Stimulated activated CD4-positive, alpha-beta T cell treated with anti-CD3 and anti-CD28 coated beads, Interleukin-1b, Interleukin-23, amount 100 ng/mL, for 4 hours (primary cell): Measurements from ENCODE around the gene UVRAG.

Source experiments
- DNase-seq, 2 donors: peaks; one replicate each; pipeline ENCODE4 v3.0.0-alpha.2; 2020; ENCODE audit warnings: low read depth in 2 of 2

Gene UVRAG

DNA sequence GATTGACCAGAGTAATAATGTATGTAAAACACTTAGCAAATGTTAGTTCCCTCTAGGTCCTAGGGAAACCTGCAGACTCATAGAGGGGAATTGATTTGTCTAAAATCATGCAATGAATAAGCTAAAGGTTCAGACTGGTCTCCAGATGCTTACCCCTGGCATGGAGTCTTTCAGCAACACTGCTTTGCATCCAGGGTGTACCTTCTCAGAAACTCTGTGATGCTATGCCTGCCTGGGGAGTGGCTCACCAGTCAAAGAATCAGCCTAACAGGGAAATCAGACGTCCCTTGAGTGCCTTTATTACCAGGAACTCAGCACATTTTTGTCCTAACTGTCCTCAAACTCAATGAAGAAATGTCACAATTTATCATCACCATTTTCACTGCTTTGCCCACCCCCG, 5.9 kb upstream of the UVRAG start:
- DNase-seq, result no peak

DNA sequence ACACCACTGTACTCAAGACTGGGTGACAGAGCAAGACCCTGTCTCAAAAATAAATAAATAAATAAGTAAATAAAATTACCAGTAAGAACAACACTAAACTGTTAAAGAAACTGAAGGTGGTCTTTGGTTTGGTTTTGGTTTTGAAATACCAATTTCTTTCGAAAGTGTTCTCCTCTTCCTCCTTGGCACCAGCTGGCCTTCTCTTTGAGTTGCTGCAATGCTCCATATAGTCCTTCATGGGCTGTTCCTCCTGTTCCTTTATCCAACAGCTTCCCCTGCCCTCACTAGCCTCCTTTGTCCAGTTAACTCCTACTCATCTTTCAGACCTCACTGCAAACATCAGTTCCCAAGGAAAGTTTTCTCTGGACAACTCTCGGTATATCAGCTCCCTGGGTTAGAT, 5.0 kb upstream of the UVRAG start:
- DNase-seq, result no peak

DNA sequence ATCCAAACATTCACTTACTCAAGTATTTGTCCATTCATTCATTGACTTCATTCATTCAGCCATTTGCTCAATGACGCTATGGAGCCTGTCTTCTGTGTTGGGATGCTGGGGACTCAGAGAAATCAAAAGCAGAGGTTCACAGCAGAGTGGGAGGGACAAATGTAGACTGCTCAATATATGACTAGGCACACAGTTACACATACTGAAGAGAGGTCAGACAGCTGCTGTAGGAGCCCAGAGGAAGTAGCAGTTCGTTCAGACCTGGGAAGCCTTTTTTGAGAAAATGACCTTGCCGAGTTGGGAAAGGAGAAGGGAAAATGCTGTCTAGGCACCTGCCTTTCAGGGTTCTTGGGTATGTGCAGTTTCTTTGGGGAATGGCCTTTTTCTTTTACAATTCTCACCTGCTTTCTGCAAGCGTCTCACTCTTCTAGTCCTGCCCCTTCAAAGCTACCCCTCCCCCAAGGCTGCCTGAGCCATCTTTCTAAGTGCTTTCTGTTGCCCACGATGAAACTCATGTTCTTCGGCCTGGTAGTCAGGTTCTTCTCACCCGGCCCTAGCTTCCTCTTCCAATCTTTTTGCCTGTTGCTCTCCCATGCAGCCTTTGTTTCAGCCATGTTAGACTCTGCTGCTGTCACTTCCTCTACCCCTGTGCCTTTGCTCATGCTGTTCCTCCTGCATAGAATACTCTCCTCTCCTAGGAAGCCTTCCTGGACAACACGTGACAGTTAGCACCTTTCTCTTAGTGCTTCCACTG, 4.2 kb upstream of the UVRAG start:
- no peak for DNase-seq

DNA sequence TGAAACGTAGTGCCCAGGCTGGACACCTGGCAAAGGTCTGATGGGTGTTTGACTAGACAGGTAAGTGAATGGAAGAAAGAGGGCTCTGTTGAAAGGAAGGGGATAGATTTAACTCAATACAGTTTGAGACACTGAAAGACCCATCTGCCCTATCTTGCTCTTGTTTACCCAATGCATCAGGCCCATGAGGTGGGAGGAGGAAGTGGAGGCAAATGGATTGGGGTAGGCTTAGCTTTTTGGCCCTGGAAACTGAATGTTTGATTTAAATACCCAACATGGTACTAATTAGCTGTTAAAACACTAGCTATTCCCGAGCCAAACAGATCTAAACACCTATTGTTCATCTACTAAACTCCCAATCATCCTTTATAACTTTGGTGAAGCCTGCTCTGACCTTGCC, 3.5 kb upstream of the UVRAG start:
- DNase-seq, result no peak

DNA sequence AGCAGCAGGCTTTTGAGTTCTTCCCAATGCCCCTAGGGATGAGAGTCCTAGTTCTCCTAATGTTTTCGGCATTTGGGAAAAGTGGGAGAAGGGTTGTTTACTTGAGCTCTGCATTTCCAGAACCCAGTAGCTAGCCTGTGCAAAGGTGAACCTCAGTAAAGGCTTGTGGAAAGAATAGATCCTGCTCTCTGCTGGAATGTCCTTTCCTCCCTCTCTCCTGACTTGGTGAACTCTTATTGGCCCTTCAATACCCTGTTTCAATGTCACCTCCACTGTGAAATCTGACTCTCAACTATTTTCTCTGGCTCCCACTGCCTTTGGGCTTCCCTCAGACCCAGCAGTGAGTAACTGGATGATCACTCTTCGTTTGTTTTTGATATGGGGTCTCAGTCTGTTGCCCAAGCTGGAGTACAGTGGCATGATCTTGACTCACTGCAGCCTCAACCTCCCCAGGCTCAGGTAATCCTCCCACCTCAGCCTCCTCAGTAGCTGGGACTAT, 2.4 kb upstream of the UVRAG start:
- no peak for DNase-seq

DNA sequence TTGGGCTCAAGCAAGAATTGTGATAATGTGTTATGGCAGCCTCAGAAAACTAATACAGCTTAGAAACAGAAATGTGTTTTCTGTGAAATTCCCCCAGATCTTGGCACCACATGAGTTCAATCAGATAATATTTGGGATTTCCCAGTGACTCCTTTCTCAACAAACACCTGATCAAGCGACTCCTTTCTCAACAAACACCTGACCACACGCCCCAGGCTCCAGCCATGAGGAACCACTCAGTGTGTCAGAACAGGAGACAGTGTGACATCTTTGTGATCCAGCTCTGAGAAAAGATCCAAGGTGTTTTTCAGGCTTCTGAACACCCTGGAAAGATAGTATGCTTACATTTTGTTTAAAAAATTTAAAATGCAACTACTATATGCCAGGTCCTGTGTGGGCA, 1.9 kb upstream of the UVRAG start:
- no peak for DNase-seq

DNA sequence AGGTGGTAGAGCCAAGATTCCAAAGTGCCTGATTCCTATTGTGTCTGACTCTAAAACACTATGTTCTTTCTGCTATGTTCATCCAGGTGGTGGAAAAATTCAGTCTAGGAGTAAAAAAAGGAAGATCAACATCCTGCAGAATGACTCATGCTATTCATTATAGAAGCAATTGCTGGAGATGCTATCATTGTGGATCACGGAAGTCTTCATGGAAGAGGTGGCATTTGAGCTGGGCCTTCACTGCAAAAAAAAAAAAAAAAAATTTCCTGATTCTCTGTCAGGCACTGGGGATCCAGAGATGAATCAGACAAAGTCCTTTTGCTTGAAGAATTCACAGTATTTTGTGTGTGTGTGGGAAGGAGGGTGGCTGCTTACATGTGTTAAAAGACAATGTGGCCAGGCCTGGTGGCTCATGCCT, 1.4 kb upstream of the UVRAG start:
- DNase-seq, result no peak

DNA sequence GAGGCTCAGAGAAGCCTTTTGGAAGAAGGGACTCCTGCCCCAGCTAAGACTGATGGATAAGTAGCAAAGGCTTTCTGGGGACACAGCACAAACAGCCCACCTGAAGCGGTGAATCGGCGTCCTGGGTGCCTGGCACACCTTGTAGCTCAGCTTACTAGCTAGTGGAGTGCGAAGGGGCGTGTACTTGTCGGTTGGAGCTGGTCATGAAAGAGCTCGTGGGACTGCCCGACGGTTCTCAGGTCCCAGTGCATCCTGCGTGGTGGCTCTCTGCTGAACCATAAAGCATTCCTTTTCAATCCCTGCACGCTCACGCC, 690 bp upstream of the UVRAG start:
- no peak for DNase-seq

DNA sequence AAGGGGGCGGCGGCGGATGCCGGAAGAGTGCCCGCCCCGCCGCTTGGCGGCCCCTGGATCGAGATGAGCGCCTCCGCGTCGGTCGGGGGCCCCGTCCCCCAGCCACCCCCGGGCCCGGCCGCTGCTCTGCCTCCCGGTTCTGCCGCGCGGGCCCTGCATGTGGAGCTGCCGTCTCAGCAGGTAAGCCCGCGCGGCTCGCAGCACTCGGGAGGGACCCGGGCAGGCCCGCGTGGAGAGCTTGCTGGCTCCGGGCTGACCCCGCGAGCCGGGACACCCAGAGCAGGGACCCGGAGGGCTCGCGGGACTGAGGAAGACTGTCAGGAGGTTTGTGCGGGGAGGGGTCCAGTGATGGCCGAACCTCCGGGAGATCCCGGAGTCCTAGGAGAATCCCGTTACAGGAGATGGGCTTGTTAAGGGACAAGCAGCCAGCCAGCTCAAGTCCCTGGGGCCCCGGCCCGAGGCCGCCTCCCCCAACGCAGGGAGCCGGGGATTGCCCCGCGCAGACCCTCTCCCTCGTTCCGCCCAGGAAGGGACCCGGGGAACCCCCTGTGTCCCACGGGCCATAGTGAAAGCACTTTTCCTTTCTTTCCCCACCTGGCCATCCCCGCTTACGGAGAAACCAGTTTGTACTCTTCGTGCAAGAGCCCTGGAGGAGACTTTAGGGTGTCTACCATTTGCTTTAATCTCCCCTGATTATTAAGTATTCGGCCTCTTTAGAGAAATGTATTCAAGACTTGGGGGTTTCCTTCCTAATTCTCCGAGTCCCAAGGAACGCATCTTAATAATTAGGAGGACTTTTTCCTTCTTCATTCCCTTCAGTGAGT, 547 bp downstream of the UVRAG start:
- peak; percentile 6 to 29 for DNase-seq

DNA sequence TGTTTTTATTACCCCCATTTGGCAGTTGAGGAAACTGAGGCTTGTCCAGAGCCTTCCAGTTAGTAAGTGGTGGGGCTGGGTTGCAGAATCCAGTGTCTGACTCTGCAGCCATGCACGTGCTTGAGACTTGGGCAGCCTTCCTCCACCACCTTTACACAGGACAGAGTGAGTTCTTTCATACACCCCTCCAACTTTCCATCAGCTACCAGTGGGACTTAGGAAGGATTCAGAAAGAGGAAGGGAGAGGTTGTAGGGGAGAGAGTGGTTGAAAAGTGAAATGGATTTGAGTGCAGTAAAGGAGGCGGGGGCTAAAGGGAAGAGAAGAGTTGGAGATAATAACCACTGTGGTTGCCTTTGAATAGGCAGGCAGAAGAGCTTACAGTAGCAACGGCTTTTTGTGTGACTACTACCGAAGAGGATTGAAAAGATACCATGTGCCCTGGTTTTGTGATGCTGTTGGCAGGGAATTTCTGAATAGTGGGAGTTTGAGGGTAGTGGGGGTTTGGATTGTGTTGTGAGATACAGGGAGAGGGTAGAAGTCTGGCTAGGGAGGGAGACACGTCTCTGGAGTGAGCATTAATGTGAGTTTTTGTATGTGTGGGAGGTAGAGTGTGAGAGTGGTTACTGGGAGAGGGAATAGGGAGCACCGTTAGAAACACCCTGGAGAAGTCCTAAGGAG, 1.7 kb downstream of the UVRAG start:
- no peak for DNase-seq

DNA sequence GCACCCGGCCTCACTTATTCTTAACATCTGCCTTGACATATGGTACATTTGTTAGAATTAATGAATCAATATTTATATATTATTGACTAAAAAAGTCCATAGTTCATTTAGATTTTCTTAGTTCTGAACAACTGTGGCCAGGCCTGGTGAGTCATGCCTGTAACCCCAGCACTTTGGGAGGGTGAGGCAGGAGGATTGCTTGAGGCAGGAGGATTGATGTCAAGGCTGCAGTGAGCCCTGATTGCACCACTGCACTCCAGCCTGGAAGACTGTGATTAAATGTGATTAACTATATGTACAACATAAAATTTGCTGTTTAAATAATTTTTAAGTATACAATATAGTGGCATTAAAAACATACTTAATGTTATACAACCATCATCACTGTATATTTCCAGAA, 5.6 kb downstream of the UVRAG start:
- no peak for DNase-seq

DNA sequence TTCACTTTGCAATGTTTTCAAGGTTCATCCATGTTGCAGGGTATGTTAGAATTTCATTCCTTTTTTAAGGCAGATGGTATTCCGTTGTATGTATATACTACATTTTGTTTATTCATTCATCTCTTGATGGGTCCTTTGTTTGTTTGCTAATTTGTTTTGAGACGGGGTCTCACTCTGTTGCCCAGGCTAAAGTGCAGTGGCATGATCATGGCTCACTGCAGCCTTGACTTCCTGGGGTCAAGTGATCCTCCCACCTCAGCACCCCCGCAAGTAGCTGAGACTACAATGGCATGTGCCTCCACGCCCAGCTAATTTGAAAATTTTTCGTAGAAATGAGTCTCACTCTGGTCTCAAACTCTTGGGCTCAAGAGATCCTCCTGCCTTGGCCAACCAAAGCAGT, 6.2 kb downstream of the UVRAG start:
- DNase-seq, result no peak

DNA sequence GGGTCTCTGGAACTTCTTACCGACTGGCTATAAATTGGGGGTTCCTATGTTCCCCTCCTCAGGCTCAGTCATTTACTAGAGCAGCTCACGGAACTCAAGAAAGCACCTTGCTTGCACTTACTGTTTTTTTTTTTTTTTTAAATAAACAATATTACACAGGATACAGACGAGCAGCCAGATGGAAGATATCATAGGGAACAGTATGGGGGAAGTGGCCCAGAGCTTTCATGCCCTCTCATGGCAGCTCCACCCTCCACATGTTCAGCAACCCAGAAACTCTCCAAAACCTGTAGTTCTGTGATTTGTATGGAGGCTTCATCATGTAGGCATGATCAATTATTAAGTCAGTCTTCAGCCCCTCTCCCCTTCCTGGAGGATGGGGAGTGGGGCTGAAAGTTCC, 7.5 kb downstream of the UVRAG start:
- no peak for DNase-seq

DNA sequence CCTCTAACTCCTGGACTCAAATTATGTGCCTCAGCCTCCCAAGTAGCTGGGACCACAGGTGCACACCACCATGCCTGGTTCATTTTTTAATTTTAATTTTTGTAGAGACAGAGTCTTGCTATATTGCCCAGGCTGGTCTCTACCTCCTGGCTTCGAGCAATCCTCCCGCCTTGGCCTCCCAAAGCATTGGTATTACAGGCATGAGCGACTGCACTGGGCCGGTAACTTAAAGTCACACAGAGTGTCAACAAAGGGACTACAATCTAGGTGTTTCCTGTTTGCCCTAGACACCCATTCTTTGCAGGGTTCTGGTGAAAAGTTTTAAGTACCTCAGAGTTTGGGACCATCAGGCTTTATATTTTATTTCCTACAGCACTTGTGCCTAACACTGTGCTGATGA, 8.4 kb downstream of the UVRAG start:
- DNase-seq, result no peak

DNA sequence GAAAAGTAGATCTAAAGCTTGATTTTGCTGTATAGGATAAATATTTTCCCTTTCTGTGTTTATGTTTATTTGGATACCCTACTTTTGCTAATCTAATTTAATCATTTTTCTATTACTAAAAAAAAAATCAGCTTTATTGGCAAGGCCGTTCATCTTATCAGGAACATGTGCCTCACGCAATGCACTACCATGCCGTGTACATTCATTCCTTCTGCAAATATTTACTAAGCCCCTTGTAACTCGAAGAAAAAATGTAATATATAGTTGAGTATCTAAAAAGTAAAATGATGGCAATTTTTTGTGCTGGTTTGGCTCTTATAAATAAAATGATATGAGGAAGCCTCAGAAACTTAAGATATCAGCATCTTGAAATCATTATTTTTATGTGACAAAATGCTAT, 8.9 kb downstream of the UVRAG start:
- no peak for DNase-seq

DNA sequence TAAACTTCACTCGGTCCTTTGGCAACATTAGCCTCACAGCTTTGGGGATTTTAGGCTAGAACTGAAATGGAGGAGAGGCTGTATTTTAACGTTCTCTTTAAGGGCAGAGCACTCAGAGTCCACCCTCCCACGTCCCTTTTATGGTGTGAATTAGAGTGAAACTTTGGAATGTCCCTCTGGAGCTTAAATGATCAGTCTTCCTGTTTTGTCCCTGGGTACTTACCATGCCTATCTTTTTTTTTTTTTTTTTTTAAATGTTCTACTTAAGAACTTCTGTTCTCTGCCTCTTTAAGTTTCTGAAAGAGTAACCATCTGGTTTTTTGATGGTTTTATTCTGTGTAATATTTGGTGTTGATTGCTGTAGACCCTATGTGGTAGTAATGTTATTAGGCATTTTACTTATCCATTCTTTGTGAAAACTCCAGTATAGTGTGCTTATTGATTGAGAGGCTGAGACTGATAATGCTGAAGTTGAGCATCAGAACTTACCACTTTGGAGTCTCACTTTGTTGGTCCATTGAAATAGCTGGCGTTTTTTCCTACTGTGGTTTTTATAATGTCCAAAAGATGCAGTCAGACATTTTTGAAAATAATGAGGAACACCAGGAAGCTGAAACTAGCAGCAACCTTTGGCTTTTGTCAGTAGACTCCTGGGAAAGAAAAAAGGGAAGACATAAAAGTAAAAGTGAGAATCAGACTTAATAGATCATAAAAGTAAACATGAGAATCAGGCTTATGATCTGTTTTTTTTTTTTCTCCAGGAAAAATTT, 11.6 kb downstream of the UVRAG start:
- DNase-seq, result no peak

DNA sequence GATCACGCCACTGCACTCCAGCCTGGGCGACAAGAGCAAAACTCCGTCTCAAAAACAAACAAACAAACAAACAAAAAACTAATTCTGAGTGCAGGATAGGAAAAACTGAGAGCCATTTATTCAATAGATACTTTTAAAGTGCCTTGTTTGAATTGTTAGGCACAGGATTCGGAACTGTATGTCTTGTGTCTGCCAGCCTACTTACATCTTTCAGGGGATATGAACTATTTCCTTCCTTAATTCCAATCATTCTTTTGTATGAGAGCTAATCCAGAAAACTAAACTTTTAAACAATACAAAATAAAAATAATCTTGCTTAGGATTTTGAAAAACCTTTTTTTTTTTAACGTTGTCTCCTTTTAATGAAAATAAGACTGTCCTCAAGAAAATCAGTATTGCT, 12.6 kb downstream of the UVRAG start:
- DNase-seq, result no peak

DNA sequence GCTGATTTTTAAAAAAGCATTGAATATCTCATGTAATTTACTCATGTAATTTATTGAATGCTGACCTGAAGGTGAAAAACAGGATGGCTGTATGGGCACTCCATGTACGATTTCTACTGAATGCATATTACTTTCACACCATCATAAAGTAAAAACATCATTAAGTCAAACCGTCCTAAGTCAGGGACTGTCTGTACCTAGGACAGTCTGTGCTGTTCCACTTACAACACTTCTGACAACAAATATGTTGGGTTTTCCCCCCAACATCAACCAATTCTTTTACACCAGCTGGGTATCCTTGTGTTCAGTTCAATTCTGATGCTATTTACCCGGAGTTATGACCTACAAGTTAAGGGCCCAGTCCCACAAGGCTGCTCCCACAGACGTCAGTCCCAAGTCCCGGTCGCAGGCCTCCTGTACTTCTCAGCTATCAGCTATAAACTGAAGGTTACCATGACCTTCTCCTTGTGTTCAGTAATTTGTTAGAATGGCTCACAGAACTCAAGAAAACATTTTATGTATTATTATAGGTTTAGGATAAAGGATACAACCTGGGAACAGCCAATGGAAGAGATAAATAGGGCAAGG, 17.0 kb downstream of the UVRAG start:
- DNase-seq, result no peak

DNA sequence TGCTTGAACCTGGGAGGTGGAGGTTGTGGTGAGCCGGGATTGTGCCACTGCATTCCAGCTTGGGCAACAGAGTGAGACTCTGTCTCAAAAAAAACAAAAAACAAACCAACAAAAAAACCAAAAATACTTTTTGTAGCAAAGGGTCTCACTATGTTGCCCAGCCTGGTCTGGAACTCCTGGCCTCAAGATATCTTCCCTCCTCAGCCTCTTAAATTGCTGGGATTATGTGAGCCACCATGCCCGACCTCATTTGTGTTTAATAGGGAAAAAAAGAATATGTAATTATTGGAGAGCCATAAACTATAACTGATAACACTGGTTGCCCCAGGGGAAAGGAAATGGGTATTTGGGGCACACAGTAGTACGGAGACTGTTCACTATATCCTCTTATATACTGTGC, 19.7 kb downstream of the UVRAG start:
- no peak for DNase-seq

DNA sequence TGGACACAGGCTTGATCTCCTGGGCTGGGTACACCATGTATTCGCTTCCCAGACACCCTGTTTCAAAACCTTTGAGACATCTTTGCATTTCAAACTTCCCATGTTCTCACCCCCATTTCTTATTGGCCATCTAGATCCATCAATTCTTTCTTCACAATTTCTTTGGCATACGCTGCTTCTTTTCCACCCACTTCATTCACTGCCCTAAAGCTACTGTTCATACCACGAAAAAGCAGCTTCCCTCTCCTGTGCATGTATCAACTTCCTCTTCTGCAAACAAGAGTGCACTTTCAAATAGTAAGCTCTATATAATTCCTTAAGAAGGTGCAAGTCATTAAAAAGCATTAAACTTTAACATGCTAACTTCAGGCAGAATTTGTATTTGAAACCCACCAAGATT, 21.4 kb downstream of the UVRAG start:
- no peak for DNase-seq

DNA sequence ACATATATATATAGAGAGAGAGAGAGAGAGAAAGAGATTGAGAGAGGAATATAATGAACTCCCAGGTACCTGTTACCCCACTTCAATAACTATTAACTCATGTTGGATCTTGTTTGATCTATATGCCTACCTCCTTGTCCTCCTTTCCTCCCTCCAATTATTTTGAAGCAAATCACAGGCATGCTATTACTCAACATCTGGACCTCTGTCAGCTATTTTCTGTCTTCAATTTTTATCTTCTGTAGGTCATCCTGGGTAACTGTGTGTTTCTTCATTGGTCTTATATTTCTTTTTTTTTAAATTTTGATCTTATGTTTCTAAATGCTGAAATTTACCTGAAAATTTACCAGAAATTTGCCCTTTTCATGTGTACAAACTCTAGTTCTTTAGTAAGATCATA, 24.8 kb downstream of the UVRAG start:
- no peak for DNase-seq

DNA sequence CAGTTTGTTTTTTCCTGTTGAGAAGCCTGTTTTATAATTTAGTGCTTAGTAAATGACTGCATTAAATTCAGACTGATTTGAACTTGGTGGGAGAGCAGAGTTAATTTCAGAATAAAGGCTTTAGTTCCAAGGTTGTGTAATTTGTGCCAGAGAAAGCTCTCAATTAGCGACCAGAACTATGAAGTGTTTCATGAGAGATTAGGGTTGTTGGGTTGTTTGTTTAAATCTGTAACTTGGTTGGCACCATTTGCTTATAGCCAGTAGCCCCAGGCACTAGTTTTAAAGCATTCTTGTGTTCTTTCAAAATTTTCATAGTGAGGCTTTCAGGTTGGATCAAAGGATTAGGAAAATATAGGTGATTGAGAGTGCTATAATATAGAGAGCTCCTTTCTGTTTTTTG, 25.5 kb downstream of the UVRAG start:
- no peak for DNase-seq
